GM12878 (cell line): ENCODE data around the gene ANKRD44. TPM values are rescaled to one million over a fixed set of nuclear protein-coding genes. Genes with fewer than 3 reads are reported as not detected.

Source experiments
- ATF2 ChIP-seq: IDR thresholded peaks from 2 replicates; pipeline ENCODE4 v1.6.1; 2012; ENCODE audit warnings: low read length, inconsistent platforms
- BCL11A ChIP-seq: IDR thresholded peaks from 2 replicates; pipeline ENCODE4 v1.6.1; 2011; ENCODE audit warnings: low read depth, low read length
- BCLAF1 ChIP-seq: fragments of 450-650 bp; IDR thresholded peaks from 2 replicates; pipeline ENCODE4 v1.6.1; 2017; ENCODE audit warnings: antibody characterized with exemption, mild to moderate bottlenecking, moderate library complexity
- CEBPZ ChIP-seq: fragments of 150-350 bp; IDR thresholded peaks from 2 replicates; pipeline ENCODE4 v1.6.1; 2016; ENCODE audit warnings: low read depth, low read length
- E2F4 ChIP-seq: IDR thresholded peaks from 2 replicates; pipeline ENCODE4 v1.6.1; 2012; ENCODE audit warnings: low read depth, low read length, improper control_type of control experiment
- ESRRA ChIP-seq: IDR thresholded peaks from 2 replicates; pipeline ENCODE4 v1.6.1; 2012; ENCODE audit warnings: mild to moderate bottlenecking, low read length, improper control_type of control experiment
- FOXK2 ChIP-seq: fragments of 450-650 bp; IDR thresholded peaks from 2 replicates; pipeline ENCODE4 v1.6.1; 2017; ENCODE audit warnings: mild to moderate bottlenecking, moderate library complexity
- IRF3 ChIP-seq: fragments of 450-650 bp; IDR thresholded peaks from 2 replicates; pipeline ENCODE4 v1.6.1; 2014; ENCODE audit warnings: mild to moderate bottlenecking
- MXI1 ChIP-seq: fragments of 150-350 bp; IDR thresholded peaks from 2 replicates; pipeline ENCODE4 v1.6.1; 2011; ENCODE audit warnings: low read depth, mild to moderate bottlenecking, inconsistent platforms, low read length, improper control_type of control experiment
- POU2F2 ChIP-seq: IDR thresholded peaks from 3 replicates; pipeline ENCODE4 v1.6.1; 2011; ENCODE audit warnings: low read depth, mild to moderate bottlenecking, low read length, borderline replicate concordance
- REST ChIP-seq: IDR thresholded peaks from 2 replicates; pipeline ENCODE4 v1.6.1; 2012; ENCODE audit warnings: mild to moderate bottlenecking, low read depth, low read length
- SREBF1 ChIP-seq: IDR thresholded peaks from 2 replicates; pipeline ENCODE4 v1.6.1; 2012; ENCODE audit warnings: mild to moderate bottlenecking, low read length
- TAF1 ChIP-seq: IDR thresholded peaks from 2 replicates; pipeline ENCODE4 v1.6.1; 2011; ENCODE audit warnings: mild to moderate bottlenecking, low read depth, low read length, borderline replicate concordance
- USF1 ChIP-seq: IDR thresholded peaks from 2 replicates; pipeline ENCODE4 v1.6.1; 2011; ENCODE audit warnings: borderline replicate concordance, low read depth, mild to moderate bottlenecking, moderate library complexity, mixed read lengths, low read length; ENCODE audit not compliant: insufficient read depth; ENCODE audit errors: extremely low read length
- ZNF622 ChIP-seq: fragments of 450-650 bp; IDR thresholded peaks from 2 replicates; pipeline ENCODE4 v1.6.1; 2017; ENCODE audit warnings: mild to moderate bottlenecking, inconsistent platforms
- polyA plus RNA-seq, 11 experiments: library from polyadenylated mRNA; depleted of rRNA in 4 of 11; unstranded in 6 of 11; stranded (reverse) in 5 of 11; fragments of >200 nt; fragmentation: Nextera tagmentation in 4 of 11; fragmentation: Illumina TruSeq in 1 of 11; extraction: Ambion mirVana in 4 of 11; extraction: Trizol in 1 of 11; gene quantifications; 1 replicate in 1 of 11; 2 replicates in 10 of 11; pipeline versions ENCODE4 v1.2.1 to v1.2.3, GENCODE V29; 2011 to 2016; ENCODE audit warnings: inconsistent platforms in 2 of 11, missing spikeins in 2 of 11, low read depth in 1 of 11
- total RNA-seq, 4 experiments: library from RNA; depleted of rRNA in 3 of 4; stranded (reverse); fragments of >200 nt in 3 of 4; fragmentation: Illumina TruSeq in 1 of 4; extraction: Trizol in 1 of 4; gene quantifications; 2 replicates each; pipeline versions ENCODE4 v1.2.1 to v1.2.3, GENCODE V29; 2013 to 2021

Gene ANKRD44
- total and polyA plus RNA-seq, 10 of the 15 experiments (the other 5 are each of a cell fraction or from before 2014, with no cell fraction given) = 19.1 to 99.1 (median 59.6) TPM

GRCh38 chr2:197205585-197206215 is 104.9 kb downstream of the ANKRD44 start (continued):
- TF ChIP-seq E2F4 = no peak
- TF ChIP-seq POU2F2 = peak; percentile 92
- no peak for TF ChIP-seq IRF3
- TF ChIP-seq TAF1 = no peak
- no peak for TF ChIP-seq BCL11A
- TF ChIP-seq REST = no peak
- no peak for TF ChIP-seq SREBF1
- TF ChIP-seq ATF2 = peak; percentile 27; the same call in 1 of the 2 replicates
- TF ChIP-seq ZNF622 = no peak
- no peak for TF ChIP-seq CEBPZ
- no peak for TF ChIP-seq ESRRA
- no peak for TF ChIP-seq MXI1
- TF ChIP-seq BCLAF1 = no peak
- TF ChIP-seq FOXK2 = no peak
- no peak for TF ChIP-seq USF1
